CD4-positive, alpha-beta T cell treated with Interleukin-4 for 1 hour (primary cell): ENCODE data around the gene TAS1R2.
"Not testable (repeated sequence)": the region's sequence is repeated elsewhere in the genome, so short reads cannot be mapped to it uniquely, and the experiment has no call there.

Source experiments
- DNase-seq, 2 donors: peaks; one replicate each; pipeline ENCODE4 v3.0.0-alpha.2; 2020 to 2022

Gene TAS1R2

DNA sequence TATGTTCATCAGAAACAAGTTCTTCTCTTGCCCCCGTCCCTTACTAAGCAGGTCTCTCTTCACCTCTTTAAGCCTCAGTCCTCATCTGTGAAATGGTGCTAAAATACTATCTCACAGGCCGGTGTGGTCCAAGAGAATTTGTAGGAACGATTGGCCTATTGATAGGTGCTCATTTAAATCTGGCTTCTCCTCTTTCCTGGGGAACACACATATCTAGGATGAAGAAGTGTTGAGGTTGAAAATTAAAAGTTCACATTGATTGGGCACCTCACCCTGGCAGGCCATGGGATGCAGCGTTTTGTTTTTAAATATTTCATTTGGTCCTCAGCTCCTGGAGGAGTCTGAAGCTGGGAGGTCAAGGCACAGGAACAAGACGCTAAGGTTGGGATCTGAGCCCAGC, 8.9 kb upstream of the TAS1R2 start:
- no peak for DNase-seq

DNA sequence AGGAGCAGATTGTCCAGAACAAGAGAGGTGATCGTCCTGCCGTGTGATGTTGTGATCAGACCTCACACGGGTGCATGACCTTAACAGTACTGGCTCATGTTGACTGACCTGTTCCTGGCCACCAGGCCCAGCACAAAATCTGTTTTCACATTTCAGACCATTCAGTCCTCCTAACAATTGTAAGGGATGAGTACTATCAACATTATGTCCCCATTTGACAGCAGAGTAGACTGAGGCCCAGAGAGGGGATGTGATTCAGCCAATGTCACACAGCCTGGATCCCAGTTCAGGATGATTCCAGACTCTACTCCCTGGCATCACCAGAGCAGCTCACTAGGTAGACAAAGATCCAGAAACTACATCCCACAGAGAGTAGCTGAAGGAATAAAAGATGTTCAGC, 7.4 kb upstream of the TAS1R2 start:
- DNase-seq = no peak

DNA sequence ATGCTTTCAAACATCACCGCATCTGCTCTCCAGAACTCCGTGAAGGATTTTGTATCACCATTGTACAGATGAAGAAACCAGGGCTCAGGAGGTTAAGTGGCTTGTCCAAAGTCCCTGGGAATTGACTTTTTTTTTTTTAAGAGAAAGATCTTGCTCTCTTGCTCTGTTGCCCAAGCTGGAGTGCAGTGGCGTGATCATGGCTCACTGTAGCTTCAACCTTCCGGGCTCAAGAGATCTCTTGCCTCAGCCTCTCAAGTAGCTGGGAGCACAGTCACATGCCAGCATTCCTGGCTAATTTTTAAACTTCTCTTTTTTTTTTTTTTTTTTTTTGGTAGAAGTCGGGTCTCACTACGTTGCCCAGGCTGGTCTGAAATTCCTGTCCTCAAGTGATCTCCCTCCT, 6.9 kb upstream of the TAS1R2 start:
- no peak for DNase-seq

DNA sequence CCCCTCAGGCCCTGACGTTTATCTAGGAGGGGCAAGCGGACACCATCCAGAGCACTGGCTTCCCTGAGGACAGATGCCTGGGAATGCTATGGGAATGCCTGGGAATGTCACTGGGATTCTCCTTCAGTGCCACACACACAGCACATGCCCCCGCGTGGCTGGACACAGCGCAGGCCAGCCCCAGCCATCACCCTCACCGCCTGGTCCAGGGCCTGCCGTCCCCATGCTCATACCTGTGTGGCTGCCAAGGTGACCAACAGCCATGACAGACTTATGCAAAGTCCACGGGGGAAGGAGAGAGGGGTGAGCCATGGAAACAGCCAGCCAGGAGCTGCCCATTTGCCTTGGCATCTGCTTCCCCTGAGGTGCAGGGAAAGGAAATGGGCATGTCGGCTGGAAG, 5.7 kb upstream of the TAS1R2 start:
- no peak for DNase-seq

DNA sequence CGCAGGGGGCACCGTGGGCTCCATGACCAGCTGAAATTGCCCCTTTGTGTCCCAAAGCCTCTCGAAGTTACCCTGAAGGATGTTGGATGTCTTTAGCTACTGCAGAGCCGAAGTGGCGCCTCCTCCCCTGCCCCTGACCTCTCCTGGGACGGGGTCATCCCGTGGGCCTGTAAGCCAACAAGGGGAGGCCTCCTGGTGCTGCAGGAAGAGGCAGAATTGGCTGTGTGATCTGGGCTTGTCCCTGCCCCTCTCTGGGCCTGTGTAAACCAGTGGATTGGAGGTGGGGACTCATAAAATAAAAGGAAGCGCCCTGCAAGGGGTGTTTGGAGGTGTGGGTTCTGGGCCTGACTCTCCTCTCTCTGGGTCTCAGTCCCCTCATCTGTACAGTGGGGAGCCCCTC, 2.1 kb upstream of the TAS1R2 start:
- no peak for DNase-seq

DNA sequence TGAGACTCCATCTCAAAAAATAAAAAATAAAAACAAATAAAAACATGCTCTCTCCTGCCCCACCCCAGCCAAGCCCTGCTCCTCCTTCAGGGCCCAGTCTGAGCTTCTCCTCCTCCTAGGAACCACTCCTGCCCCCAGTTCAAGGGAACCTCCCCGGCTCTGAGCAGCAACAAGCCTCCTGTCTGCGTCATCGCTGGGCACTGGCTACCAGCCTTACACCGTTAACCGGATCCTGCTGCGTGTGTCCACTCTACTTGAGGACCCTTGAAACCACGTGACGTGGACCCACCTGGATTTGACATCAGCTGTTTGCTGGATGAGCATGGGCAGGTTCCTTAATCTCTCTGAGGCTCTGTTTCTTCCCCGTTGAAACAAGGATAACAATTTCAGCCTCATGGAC, 1.6 kb upstream of the TAS1R2 start:
- DNase-seq = no peak

DNA sequence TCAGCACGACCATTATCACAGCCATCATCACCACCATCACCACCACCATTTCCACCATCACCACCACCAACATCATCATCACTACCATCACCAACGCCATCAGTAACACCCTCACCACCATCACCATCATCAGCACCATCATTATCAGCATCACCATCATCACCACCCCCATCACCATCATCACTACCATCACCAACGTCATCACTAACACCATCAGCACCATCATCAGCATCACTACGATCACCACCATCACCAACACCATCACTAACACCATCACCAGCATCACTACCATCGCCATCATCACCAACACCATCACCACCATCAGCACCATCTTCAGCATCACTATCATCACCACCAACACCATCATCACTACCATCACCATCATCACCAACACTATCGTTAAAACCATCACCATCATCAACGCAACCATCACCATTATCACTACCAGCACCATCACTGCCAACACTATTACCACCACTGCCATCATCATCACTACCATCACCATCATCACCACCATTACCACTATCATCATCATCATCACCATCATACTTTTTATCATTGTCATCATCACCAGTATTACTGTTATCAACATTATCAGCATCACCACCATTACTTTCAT, 1.3 kb downstream of the TAS1R2 start:
- no peak for DNase-seq

DNA sequence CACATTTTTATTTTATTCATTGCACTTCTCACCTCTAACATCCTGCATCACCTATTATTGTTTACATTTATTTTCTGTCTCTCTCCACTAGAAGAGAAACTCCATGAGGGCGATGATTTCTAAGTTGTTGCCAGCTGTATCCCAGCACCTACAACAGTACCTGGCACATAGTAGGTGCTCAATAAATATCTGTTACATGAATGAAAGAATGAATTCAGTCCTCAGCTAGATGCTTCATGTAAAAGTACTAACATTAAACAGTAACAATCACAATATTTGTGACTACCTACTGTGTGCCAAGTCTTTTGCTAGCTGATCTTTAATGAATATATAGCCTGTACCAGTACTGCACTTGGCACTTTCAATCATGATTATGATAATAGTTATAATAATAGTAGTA, 3.0 kb downstream of the TAS1R2 start:
- DNase-seq = no peak

DNA sequence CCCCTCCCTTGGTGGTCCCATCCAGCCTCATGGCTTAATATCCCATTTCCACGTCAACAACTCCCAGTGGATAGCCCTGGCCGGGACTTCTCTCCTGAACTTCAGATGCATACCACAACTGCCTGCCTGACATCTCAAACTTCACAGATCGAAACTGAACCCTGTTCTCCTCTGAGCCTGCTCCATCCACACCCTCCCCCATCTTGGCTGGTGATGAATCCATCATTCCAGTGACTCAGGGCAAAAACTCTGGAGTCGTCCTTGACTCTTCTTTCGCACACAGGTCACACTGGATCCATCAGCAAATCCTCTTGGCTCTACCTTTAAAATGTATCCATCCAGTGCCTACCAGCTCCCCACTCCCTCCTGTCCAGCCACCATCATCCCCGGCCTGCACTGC, 3.9 kb downstream of the TAS1R2 start:
- no peak for DNase-seq

DNA sequence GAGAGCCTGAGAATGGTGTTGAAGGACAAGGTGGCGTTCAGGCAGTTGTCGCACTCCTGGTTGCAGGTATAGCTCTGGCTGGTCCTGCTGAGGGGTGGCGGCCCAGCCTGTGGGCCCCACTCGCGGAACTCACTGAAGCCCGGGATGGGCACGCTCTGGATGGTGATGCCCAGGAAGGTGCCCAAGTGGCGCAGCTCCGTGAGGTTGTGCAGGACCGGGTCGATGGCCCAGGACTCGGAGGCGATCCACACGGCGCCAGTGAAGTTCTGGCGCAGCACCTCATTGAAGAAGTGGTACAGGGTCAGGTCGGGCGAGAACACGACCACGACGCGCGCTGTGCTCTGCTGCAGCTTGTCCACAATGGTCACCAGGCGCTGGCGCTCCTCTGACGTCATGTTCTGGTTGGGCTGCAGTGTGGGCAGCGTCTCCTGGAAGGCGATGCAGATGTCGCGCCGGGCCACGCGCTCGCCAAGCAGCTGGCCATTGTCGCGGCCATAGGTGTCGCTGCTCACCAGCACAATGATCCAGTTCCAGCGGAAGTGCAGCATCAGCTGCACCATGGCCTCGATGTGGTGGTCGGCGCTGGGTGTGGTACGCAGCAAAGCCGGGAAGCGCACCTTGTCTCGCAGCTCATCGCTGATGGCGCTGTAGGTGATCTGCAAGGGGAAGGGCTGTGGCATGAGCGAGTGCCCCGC, 5.0 kb downstream of the TAS1R2 start:
- no peak for DNase-seq

DNA sequence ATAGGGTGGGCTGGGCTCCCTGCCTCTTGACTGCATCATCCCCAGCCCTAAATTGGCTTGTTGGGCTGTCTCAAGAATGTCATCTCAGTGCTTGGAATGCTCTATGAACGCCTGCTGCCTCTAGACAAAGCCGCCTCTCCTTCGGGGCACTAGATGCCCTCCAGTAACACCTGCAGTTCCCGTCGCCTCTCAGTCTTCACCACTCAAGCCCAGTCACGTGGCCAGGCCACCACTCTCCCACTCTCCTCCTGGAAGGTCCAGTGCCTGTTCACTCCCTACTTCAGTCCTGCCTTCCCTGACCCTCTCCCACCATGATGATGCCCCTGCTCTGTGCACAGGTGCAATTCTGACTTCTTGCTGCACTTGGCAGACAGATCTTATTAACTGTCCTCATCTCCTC, 7.0 kb downstream of the TAS1R2 start:
- DNase-seq = no peak

DNA sequence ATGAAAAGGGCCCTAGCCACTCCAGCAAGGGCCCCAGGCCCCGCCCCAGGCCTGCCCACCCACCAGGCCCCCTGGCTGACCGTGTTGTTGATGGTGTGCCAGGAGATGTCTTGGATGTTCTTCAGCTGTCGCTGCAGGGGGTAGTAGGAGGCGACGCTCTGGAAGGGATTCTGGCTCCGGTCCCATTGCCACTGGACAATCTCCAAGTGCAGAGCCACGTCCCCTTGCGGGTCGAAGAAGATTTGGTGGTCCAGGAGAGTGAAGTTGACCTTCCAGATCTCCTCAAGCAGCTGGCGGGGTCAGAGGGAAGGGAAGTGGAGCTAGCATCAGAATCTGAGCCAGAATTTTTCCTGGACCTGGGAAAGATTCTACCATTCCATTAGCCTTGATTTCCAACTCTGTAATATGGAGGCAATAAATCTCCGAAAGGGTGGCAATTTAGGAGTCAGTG, 10.2 kb downstream of the TAS1R2 start:
- DNase-seq = no peak

DNA sequence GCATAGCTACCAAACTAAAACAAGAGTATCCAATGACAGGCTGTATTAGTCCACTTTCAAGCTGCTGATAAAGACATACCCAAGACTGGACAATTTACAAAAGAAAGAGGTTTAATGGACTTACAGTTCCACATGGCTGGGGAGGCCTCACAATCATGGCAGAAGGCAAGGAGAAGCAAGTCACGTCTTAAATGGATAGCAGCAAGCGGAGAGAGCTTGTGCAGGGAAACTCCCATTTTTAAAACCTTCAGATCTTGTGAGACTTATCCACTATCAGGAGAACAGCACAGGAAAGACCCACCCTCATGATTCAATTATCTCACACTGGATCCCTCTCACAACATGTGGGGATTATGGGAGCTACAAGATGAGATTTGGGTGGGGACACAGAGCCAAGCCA, 11.7 kb downstream of the TAS1R2 start:
- DNase-seq = not testable (repeated sequence)

DNA sequence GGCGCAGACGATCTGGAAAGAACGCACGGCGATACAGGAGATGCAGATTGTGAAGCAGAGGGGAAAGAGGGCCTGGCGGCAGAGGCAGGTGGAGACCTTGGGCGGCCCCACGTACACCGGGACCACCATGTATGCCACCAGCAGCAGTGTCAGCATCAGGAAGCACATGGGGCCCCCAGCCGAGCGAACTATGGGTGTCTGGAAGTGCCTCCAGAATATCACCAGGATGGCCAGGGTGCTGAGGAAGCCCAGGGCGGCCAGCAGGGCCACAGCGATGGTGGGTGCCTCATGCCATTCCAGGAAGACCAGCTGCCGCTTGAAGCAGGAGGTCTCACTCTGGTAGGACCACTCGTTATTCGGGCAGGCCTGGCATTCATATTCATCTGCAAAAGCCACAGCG, 19.3 kb downstream of the TAS1R2 start:
- DNase-seq = no peak

DNA sequence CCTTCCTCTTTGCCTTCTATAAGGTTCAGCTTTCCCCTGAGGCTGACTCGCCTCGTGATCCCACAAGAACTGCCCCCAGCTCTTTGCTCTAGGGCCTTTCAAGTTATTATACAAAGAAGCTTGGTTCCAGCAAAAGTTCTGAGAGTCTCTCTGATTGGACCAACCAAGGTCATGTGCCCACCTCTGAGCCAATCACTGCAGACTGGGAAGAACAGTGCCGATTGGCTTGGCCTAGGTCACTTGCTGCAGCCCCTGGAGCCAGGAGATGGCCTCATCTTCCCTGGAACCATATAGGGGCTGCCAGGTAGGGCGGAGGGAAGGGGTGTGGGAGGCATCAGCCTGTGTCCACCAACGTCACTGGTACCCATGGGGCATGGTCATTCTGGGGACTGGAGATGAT, 22.8 kb downstream of the TAS1R2 start:
- DNase-seq = no peak

DNA sequence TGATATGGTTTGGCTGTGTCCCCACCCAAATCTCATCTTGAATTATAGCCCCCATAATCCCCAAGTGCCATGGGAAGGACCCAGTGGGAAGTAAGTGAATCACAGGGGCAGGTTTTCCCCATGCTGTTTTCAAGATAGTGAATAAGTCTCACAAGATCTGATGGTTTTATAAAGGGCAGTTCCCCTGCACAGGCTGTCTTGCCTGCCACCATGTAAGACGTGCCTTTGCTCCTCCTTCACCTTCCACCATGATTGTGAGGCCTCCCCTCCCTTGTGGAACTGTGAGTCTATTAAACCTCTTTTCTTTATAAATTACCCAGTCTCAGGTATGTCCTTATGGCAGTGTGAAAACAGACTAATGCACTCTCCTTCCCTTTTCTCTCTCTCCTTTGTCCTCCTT, 27.1 kb downstream of the TAS1R2 start:
- not testable (repeated sequence) for DNase-seq

DNA sequence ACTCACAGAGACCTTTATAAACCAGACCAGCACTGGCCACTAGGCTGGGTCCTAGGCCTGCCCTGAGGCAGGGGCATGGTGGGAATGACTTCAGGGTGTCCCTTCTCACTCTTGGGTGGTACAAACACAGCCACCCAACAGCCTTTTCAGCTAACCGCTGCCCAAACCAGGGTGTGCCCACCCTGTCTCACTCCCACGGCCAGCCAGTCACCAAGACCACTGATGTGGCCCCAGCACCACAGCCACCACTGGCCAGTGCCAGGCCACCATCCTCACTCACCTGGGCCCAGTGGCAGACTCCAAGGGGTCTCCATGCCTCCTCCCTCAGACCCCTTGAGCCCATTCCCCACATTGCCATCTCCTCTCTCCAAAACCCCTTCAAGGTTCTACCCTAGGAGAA, 27.8 kb downstream of the TAS1R2 start:
- no peak for DNase-seq

DNA sequence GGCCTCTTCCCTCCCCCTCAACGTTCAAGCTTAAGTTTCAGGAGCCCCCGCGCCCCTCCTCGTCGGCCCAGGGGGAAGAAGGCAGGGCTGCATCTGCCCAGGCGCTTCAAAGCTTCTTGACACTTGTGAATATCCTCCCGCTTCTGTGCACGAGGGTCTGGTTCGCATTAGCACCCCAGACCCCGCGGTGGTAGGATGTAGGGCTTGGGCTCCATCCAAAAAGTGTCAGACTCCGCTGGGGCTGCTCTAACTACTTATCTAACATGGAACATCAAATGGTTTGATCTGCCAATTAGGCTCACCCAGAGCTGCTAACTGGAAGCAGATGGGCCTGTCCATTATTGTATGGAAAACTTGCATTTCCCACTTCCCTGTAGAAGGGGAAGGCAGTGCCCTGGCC, 28.9 kb downstream of the TAS1R2 start:
- no peak for DNase-seq

DNA sequence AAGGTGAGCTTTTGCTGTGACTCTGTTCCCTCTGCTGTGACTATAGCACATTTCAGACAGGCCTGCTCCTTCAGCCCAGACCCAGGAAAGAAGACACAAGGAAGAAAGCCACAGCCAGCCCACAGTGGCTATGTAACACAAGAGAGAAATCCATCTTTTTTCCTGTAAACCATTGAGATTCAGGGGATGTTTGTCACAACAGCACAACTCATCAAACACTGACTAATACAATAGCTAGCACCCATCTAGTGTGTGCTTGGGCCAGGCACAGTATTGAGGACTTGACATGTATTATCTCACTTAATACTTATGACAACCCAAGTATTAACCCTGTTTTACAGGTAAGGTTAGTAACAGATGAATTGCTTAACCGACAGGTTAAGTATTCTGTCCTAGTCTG, 29.8 kb downstream of the TAS1R2 start:
- no peak for DNase-seq

DNA sequence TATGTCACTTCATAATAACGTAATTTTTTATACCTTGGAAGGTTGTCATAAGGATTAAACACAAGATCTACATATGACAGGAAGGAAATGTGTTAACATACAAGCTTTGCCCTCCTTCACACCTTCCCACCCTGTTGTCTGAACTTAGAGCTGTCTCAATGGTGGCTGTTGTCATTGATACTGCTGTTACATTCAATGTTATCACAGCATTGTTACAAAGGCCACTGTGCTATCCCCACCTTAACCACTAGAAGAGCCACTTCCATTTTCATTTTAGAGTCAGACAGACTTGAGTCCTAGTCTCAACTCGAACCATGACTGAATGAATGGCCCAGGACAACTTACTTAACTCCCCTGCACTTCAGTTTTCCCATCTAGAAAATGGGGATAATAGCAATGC, 31.2 kb downstream of the TAS1R2 start:
- peak in 1 of 2 donors; percentile 11 for DNase-seq

DNA sequence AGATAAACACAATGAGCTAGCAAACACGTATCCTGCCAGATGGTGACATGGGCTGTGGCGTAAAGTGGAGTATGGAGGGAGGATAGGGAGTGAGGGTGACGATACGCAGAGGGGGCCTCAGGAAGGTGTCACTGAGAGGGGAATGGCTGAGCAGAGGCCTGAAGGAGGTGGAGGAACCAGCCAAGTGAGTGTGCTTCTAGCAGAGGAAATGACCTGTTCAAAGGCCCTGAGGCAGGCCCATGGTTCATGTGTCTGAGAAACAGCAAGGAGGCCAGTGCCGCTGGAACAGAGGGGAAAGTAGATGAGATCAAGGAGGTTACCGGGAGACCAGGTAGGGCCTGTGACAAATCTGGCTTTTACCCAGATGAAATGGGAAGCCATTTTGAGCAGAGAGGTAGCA, 36.0 kb downstream of the TAS1R2 start:
- DNase-seq = no peak

DNA sequence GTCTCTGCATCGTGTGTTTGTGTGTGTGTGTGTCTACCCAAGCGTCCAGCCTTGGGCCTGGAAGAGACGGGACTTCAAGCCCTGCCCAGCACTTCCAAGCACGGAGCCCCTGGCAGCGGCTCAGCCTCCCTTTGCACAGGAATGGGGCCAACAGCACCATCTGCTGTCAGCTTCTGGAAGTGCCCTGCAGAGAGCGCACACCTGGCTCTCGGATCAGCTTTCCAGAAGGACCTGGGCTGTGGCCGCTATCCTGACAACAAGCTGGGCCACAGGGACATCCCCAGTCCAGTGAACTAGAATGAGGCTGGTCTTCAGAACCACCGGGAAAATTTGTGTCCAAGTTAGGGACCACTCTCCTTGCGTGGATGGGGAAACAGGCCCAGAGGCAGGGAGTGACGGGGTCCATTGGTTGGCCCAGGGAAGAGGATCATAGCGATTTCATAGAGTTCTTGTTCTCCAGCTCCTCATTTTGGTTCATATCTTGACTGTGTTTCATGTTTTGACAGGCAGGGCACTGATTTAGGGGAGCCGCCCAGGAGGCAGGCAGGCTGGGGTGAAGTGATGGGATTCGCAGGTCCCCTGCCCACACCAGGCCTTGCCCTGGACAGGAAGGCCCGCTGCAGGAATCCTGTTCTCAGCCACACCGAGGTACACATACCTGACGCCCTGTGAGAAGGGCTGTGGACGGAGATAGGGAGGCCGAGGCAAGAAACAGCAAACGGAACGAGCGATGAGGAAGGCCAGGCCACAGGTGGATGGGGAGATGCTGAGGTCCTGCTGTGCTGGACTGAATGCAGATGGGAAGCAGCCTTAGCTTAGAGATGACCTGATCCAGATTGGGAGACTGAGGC, 38.4 kb downstream of the TAS1R2 start:
- peak; percentile 23 to 25 for DNase-seq

DNA sequence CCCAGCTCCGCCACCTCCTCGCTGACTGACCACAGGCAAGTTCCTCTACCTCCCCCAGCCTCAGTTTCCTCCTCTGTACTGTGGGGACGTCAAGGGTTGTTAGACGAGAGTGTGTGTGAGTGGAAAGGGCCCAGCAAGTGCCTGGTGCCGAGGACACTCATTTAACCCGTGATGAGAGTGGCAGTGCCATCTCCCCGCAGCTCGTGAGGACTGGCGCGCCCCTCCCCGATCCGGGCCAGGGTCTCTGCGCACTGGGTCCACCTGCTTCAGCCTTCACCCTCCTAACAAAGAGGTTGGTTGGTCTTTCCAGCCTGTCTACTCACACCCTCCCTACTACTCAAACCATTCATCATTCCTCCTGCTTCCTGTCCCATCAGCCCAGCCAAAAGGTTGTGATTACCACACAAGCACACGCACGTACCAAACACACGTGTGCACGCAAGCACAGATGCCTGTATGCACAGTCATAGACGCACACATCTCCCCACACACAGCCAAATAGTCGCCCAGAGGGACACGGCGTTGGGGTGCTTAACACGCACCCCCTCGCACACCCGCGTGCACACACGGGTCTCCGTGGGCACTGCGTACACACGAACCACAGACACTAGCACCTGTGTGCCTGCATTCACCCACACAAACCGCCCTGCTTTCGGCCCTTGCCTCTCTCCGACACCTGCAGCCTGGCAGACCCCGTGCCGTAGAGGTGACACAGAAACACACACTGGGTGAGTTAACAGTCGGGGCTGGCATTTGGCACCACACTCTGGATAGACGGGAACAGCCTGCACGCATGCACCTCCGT, 39.3 kb downstream of the TAS1R2 start:
- DNase-seq = no peak
